ENCODE data around the gene HBP1. TPM values are rescaled to one million over a fixed set of nuclear protein-coding genes. Genes with fewer than 3 reads are reported as not detected.

The HBP1 gene
- total RNA-seq: 100 to 1,000 TPM; 111 to 182 (median 154) TPM

DNA sequence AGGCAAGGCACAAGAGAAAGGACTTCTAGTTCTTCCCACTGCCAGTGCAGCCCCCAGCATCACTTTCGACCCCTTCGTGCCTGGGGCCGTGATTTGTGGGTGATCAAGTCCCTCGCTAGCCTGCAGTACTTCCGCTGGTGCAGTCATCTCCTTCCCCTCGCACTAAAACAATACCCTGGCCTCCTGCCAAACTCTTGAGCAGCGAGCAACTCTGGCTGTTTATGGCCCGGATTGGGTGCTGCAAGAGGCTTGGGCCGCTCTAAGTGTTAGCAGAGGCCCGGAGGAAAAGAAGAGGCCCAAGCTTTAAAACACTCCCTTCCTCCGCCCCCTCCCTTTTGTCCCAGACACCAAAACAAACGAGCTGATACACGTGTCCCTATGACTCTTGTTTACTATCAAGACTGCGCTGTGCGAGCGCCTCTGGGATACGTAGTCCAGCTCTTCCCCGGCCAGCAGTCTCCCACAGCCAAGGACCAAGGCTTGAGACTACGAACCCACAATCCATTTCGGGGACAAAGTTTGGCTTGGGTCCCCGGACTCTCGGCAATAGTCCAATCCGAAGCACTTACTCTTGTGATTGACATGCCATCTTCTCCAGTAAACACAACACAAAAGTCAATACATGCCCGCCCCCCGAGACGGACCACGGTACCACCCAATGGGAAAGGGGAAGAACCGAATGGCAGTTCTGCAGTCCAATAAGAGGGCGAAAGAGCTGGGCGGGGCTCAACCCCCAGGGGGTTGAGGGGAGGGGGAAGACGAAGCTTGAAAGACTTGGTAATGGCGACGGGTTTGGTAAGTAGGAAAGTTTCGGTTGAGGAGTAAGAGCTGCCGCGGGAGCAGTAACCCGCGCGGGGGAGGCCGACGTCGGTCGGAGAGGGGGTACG, at the start of gene HBP1:
Gene HBP1, plus strand, starts transcription at position 771 of the 887 bp plus-strand sequence. CDS start 10,891 bp downstream, outside the sequence.
- no peaks in the 10 kb centered on the region for H3K36me3 ChIP-seq
- 1% methylated on average over 39 to 44 of the region's 44 CpGs for WGBS, 2 donors
- no peaks in the 10 kb centered on the region for H3K27me3 ChIP-seq
- TF ChIP-seq CTCF (IDR thresholded peaks at IDR 0.05) (no peak), POLR2A (IDR thresholded peaks at IDR 0.05) (peak; percentile 55 to 84)
- no peaks in the 10 kb centered on the region for H3K9me3 ChIP-seq
- H3K4me3 ChIP-seq (replicated peaks in 1 of 3): peak within 1 kb of the TSS; percentile 83 to 96 (median 83)
- peaks cover 23 to 27% of the 10 kb centered on the region in 2 donors for H3K4me1 ChIP-seq
- peak; percentile 99 to 100 for DNase-seq
- intact Hi-C loops (cut with DNase I): no loop called here
- H3K27ac ChIP-seq: peak within 1 kb of the TSS; percentile 98 to 100 (median 99)

DNA sequence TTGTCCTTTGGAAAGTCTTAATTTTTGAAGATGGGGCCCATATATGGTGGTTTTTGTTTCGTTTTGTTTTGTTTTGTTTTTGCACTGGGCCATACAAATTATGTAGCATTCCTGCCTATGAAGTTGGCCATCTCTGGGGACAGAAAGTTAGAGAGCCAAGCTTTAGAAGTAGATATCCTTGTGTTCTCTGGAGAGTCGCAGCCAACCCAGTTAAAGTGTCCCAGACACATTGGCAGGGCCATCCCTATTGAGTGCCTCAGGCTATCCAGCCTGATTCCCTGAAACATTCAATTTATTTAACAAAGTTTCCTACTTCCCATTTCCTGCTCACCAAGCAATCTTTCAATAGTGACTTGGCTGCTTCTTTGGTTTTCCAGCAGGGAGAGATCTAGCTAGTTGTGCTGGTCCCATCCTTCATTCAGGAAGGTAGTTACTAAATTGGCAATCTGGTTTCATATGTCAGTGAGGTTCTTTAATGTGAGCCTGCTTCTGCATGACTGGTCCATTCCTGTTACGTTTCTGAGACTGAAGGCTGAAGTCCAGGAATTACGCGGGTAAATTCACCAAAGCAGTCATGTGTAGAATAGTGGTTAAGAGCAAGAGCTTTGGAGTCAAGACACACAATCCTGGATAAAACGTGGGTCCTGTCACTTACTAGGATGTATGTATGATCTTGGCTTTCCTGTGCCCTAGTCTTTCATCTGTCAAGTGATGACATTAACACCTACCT, 49.3 kb upstream of the HBP1 start:
- no peak overlapping the region for H3K27ac ChIP-seq
- no peaks in the 10 kb centered on the region for H3K9me3 ChIP-seq
- peaks cover 16% of the 10 kb centered on the region in 2 donors for H3K4me1 ChIP-seq
- 44 to 51% methylated on average over 6 of the region's 6 CpGs for whole genome bisulfite sequencing, 2 donors
- H3K27me3 ChIP-seq: no peaks in the 10 kb centered on the region
- no peaks in the 10 kb centered on the region for H3K36me3 ChIP-seq
- no peak for DNase-seq
- H3K4me3 ChIP-seq (replicated peaks in 1 of 3): no peak overlapping the region
- intact Hi-C loops (cut with DNase I): no loop called here
- TF ChIP-seq POLR2A (IDR thresholded peaks at IDR 0.05) (no peak), CTCF (IDR thresholded peaks at IDR 0.05) (no peak)

DNA sequence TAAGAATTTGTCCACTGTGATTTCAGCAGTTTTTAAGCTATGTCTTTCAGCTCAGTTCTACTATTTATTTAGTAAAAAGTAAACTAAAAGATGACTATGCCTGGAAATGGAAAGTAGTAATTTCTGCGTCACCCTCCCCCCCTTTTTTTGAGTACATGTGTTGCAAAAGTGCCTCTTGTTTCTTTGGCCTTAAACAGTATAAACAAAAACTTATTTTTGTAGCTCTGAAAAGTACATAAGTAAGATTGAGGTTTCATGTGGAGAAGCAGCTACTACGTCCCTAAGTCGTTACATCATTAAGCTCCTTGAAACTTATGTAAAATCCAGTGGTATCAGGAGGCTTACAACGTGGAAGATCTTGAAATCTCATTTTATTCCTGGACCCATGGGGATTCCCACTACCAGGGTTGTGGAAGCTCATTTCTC, 46.3 kb upstream of the HBP1 start:
- intact Hi-C loops (cut with DNase I): no loop called here
- TF ChIP-seq CTCF (IDR thresholded peaks at IDR 0.05): no peak
- TF ChIP-seq POLR2A (IDR thresholded peaks at IDR 0.05): no peak
- no peak for DNase-seq
- H3K36me3 ChIP-seq: no peaks in the 10 kb centered on the region
- H3K4me1 ChIP-seq: peaks cover 16% of the 10 kb centered on the region in 2 donors
- 29 to 61% methylated on average over 4 of the region's 4 CpGs for WGBS, 2 donors
- H3K9me3 ChIP-seq: no peaks in the 10 kb centered on the region
- H3K27ac ChIP-seq: peak overlapping the region in 1 of 3 donors; percentile 15
- no peak overlapping the region for H3K4me3 ChIP-seq (replicated peaks in 1 of 3)
- H3K27me3 ChIP-seq: no peaks in the 10 kb centered on the region

GRCh38 chr7:107123392-107123791, 45.4 kb upstream of the HBP1 start:
- H3K9me3 ChIP-seq: no peaks in the 10 kb centered on the region
- H3K27ac ChIP-seq: no peak overlapping the region
- no peaks in the 10 kb centered on the region for H3K27me3 ChIP-seq
- H3K4me3 ChIP-seq (replicated peaks in 1 of 3): no peak overlapping the region
- DNase-seq: no peak
- intact Hi-C loops (cut with DNase I): no loop called here
- no peaks in the 10 kb centered on the region for H3K36me3 ChIP-seq
- 94 to 96% methylated on average over 4 of the region's 4 CpGs for WGBS, 2 donors
- TF ChIP-seq POLR2A (IDR thresholded peaks at IDR 0.05) (no peak), CTCF (IDR thresholded peaks at IDR 0.05) (no peak)
- peaks cover 11 to 14% of the 10 kb centered on the region in 2 donors for H3K4me1 ChIP-seq

Measured in thyroid gland (tissue), 4 donors.